PC-9 (cell line): ENCODE measurements around the gene RGS7.

Experiments
- CTCF ChIP-seq: fragments of 200-600 bp; sonication (generic); conservative IDR thresholded peaks from 2 replicates; pipeline ENCODE4 v1.6.1; 2017; ENCODE audit warnings: mixed run types, antibody characterized with exemption, mild to moderate bottlenecking, moderate library complexity
- EZH2 ChIP-seq: fragments of 200-600 bp; sonication (generic); IDR thresholded peaks from 2 replicates; pipeline ENCODE4 v1.8.0; 2017; ENCODE audit warnings: antibody characterized with exemption, low read depth

DNA sequence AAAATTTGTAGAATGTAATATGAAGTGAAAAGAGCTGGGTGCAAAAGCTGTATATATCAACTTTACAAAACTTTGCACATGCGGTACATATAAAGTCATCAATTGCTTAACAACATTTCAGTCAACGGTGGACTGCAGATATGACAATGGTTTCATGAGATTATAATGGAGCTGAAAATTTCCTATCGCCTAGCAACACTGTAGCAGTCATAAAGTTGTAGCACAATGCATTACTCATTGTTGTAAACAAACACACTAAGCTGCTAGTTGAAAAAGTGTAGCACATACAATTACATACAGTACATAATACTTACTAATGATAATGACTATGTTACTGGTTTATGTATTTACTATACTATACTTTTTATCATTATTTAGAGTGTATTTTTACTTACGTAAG, 64.0 kb downstream of the RGS7 start:
- TF ChIP-seq CTCF (no peak), EZH2 (no peak)
